ENCODE results near the gene ZBTB43.

ZBTB43 gene

GRCh38 chr9:126832440-126832839, 27.6 kb downstream of the ZBTB43 start:
- no peak for DNase-seq

- no peak for DNase-seq
Observed at GRCh38 chr9:126833020-126833419, 28.2 kb downstream of the ZBTB43 start.

- DNase-seq: no peak
Observed at GRCh38 chr9:126833710-126834345, 29.0 kb downstream of the ZBTB43 start.

GRCh38 chr9:126834672-126835071, 29.8 kb downstream of the ZBTB43 start:
- DNase-seq: no peak

GRCh38 chr9:126836216-126836615, 31.4 kb downstream of the ZBTB43 start:
- DNase-seq: peak; percentile 71

- DNase-seq: no peak
Observed at GRCh38 chr9:126838055-126838811, 33.4 kb downstream of the ZBTB43 start.

- DNase-seq: no peak
Observed at GRCh38 chr9:126838895-126839294, 34.1 kb downstream of the ZBTB43 start.

GRCh38 chr9:126839301-126839700, 34.5 kb downstream of the ZBTB43 start:
- DNase-seq: no peak

GRCh38 chr9:126842220-126842842, 37.5 kb downstream of the ZBTB43 start:
- DNase-seq: no peak

- peak; percentile 46 for DNase-seq
Observed at GRCh38 chr9:126842977-126843799, 38.3 kb downstream of the ZBTB43 start.

- DNase-seq: no peak
Observed at GRCh38 chr9:126844085-126844484, 39.2 kb downstream of the ZBTB43 start.

- no peak for DNase-seq
Observed at GRCh38 chr9:126847051-126847450, 42.2 kb downstream of the ZBTB43 start.

GRCh38 chr9:126849591-126850225, 44.9 kb downstream of the ZBTB43 start:
- no peak for DNase-seq

GRCh38 chr9:126851286-126851880, 46.5 kb downstream of the ZBTB43 start:
- no peak for DNase-seq

GRCh38 chr9:126852086-126852688, 47.3 kb downstream of the ZBTB43 start:
- no peak for DNase-seq

- DNase-seq: no peak
Observed at GRCh38 chr9:126853667-126854066, 48.8 kb downstream of the ZBTB43 start.

- no peak for DNase-seq
Observed at GRCh38 chr9:126854734-126855133, 49.9 kb downstream of the ZBTB43 start.

GRCh38 chr9:126856326-126856877, 51.6 kb downstream of the ZBTB43 start:
- no peak for DNase-seq

GRCh38 chr9:126857261-126857960, 52.6 kb downstream of the ZBTB43 start:
- DNase-seq: no peak

GRCh38 chr9:126859111-126859510, 54.3 kb downstream of the ZBTB43 start:
- no peak for DNase-seq
